K562 (cell line): Measurements from ENCODE around the gene ERCC1. TPM values are rescaled to one million over a fixed set of nuclear protein-coding genes. Genes with fewer than 3 reads are reported as not detected.

Source experiments
- ADNP ChIP-seq: fragments of 200-800 bp; sonication (Bioruptor generic); IDR thresholded peaks from 2 replicates; pipeline ENCODE4 v1.6.1; 2016; ENCODE audit warnings: missing genetic modification characterization, missing compliant biosample characterization
- DNMT1 ChIP-seq: fragments of 450-650 bp; IDR thresholded peaks from 2 replicates; pipeline ENCODE4 v1.6.1; 2016; ENCODE audit warnings: antibody characterized with exemption, mild to moderate bottlenecking
- EP300 ChIP-seq: IDR thresholded peaks from 2 replicates; pipeline ENCODE4 v1.6.1; 2012; ENCODE audit warnings: low read length, improper control_type of control experiment
- HDAC1 ChIP-seq, 2 experiments: fragments of 450-650 bp; IDR thresholded peaks; 2 replicates each; pipeline ENCODE4 v1.6.1; 2016 to 2017; ENCODE audit warnings: inconsistent platforms in 1 of 2, mild to moderate bottlenecking in 1 of 2, moderate library complexity in 1 of 2
- HES1 ChIP-seq: fragments of 450-650 bp; IDR thresholded peaks from 2 replicates; pipeline ENCODE4 v1.6.1; 2016; ENCODE audit warnings: low read depth, mild to moderate bottlenecking, moderate library complexity
- MIER1 ChIP-seq: fragments of 450-650 bp; IDR thresholded peaks from 2 replicates; pipeline ENCODE4 v1.6.1; 2016; ENCODE audit warnings: antibody characterized with exemption, mild to moderate bottlenecking, low read depth
- NFXL1 ChIP-seq: fragments of 450-650 bp; formaldehyde crosslinking; IDR thresholded peaks from 2 replicates; pipeline ENCODE4 v1.4.0; 2021; ENCODE audit warnings: mild to moderate bottlenecking
- PML ChIP-seq: IDR thresholded peaks from 2 replicates; pipeline ENCODE4 v1.6.1; 2012; ENCODE audit warnings: low read length, inconsistent platforms
- RBM25 ChIP-seq: fragments of 200-400 bp; formaldehyde crosslinking; IDR thresholded peaks from 2 replicates; pipeline ENCODE4 v1.6.1; 2018; ENCODE audit warnings: low read length, low read depth, moderate library complexity; ENCODE audit not compliant: severe bottlenecking
- SIRT6 ChIP-seq: IDR thresholded peaks from one replicate; pipeline ENCODE4 v1.6.1; 2012; ENCODE audit warnings: low read depth, mild to moderate bottlenecking, control low read depth, inconsistent platforms, low read length, moderate library complexity
- SMAD3 ChIP-seq: fragments of 450-650 bp; formaldehyde crosslinking; conservative IDR thresholded peaks from 2 replicates; pipeline ENCODE4 v1.4.0; 2020; ENCODE audit warnings: mild to moderate bottlenecking
- SMARCE1 ChIP-seq: fragments of 450-650 bp; IDR thresholded peaks from 2 replicates; pipeline ENCODE4 v1.7.1; 2016; ENCODE audit warnings: mild to moderate bottlenecking
- SRSF7 ChIP-seq: fragments of 200-400 bp; formaldehyde crosslinking; optimal IDR thresholded peaks from 2 replicates; pipeline ENCODE3; 2017; ENCODE audit warnings: mild to moderate bottlenecking, low read depth, low read length
- TAF15 ChIP-seq: fragments of 200-400 bp; formaldehyde crosslinking; IDR thresholded peaks from 2 replicates; pipeline ENCODE4 v1.6.1; 2017; ENCODE audit warnings: mild to moderate bottlenecking, low read depth, low read length, moderate library complexity
- TCF7L2 ChIP-seq: fragments of 150-350 bp; IDR thresholded peaks from 2 replicates; pipeline ENCODE4 v1.6.1; 2016; ENCODE audit warnings: low read depth, mild to moderate bottlenecking, low read length, moderate library complexity
- THAP7 ChIP-seq: fragments of 250-450 bp; sonication (Bioruptor Pico); IDR thresholded peaks from 2 replicates; pipeline ENCODE4 v1.5.0; 2021
- U2AF1 ChIP-seq: fragments of 200-400 bp; formaldehyde crosslinking; optimal IDR thresholded peaks from 2 replicates; pipeline ENCODE3; 2017; ENCODE audit warnings: mild to moderate bottlenecking, low read depth, low read length, moderate library complexity
- XRCC5 ChIP-seq: fragments of 200-400 bp; formaldehyde crosslinking; IDR thresholded peaks from 2 replicates; pipeline ENCODE4 v1.6.1; 2017; ENCODE audit warnings: low read depth, mild to moderate bottlenecking, low read length
- ZBED1 ChIP-seq: IDR thresholded peaks from 2 replicates; pipeline ENCODE4 v1.6.1; 2014
- ZMIZ1 ChIP-seq, 2 experiments: fragments of 150-350 bp in 1 of 2; IDR thresholded peaks; 2 replicates each; pipeline ENCODE4 v1.6.1; 2012 to 2016; ENCODE audit warnings: low read depth in 2 of 2, low read length in 2 of 2, mild to moderate bottlenecking in 1 of 2, moderate library complexity in 1 of 2
- ZNF124 ChIP-seq: sonication (generic); formaldehyde crosslinking; IDR thresholded peaks from 2 replicates; pipeline ENCODE4 v1.8.1; 2022; ENCODE audit warnings: missing genetic modification reagents
- ZNF212 ChIP-seq: fragments of 450-650 bp; formaldehyde crosslinking; IDR thresholded peaks from 2 replicates; pipeline ENCODE4 v1.4.0; 2020; ENCODE audit warnings: mild to moderate bottlenecking
- ZNF23 ChIP-seq: fragments of 250-450 bp; sonication (Bioruptor Pico); IDR thresholded peaks from 2 replicates; pipeline ENCODE4 v1.4.0; 2020; ENCODE audit warnings: mild to moderate bottlenecking
- polyA plus RNA-seq, 8 experiments: library from polyadenylated mRNA; depleted of rRNA in 4 of 8; stranded (reverse) in 5 of 8; unstranded in 3 of 8; fragments of >200 nt; fragmentation: Nextera tagmentation in 2 of 8; fragmentation: Illumina TruSeq in 1 of 8; extraction: Ambion mirVana in 2 of 8; extraction: Trizol in 1 of 8; gene quantifications; 2 replicates each; pipeline versions ENCODE4 v1.2.1 to v1.2.3, GENCODE V29; 2011 to 2014; ENCODE audit warnings: inconsistent platforms in 1 of 8, missing spikeins in 1 of 8
- total RNA-seq, 7 experiments: library from RNA; depleted of rRNA in 6 of 7; stranded (reverse); fragments of >200 nt in 6 of 7; fragmentation: Illumina TruSeq in 2 of 7; extraction: Trizol in 2 of 7; gene quantifications; 2 replicates each; pipeline versions ENCODE4 v1.2.1 to v1.2.3, GENCODE V29; 2011 to 2021; ENCODE audit warnings: low replicate concordance in 1 of 7
- TF ChIP-seq, protein P1 (sequence below): sonication (generic); formaldehyde crosslinking; IDR thresholded peaks from 2 replicates; pipeline ENCODE4 v1.8.0; 2022; ENCODE audit warnings: mild to moderate bottlenecking, missing genetic modification reagents, borderline replicate concordance

Gene ERCC1
- total and polyA plus RNA-seq, 9 of the 15 experiments (the other 6 are each of a cell fraction or from before 2014, with no cell fraction given) = 9.3 to 92.6 (median 60.0) TPM

DNA sequence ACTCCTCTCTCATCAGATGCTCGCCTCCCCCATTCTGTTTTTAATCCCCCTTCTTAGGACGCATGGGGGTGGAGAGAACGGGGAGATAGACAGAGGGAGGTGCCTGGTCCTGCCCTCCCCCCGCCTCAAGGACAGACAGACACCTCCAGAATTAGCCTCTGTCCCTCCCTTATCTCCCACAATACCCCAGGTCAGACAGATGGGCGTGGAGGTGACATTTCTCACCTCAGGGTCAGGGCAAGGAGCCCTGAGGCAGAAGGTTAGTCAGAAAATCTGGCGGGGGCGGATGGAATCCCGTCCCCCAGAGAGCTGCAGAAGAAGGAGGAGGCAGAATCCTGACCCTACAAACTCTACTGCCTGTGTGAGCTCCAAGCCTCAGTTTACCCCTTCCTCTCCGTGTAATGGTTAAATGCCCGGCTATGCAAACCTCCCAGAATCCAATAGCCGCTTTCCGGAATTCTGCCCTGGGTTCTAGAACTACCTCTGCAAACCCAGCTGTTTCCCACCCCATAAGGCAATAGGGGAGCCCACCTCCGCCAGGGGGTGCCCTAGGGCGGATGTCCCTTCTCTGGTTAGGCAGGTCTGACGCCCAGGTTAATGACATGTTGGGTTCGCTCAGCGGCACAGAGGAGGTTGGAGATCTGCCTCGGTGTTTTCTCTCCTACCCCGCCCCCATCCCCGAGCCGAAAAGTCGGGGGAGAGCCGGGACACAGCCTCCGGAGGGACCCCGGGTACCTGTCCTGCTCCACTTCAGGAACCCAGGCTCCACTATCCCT, 19.7 kb downstream of the ERCC1 start (continued):
- TF ChIP-seq MIER1 = no peak
- TF ChIP-seq SRSF7 = no peak
- no peak for TF ChIP-seq DNMT1
- no peak for TF ChIP-seq PML
- no peak for TF ChIP-seq EP300
- no peak for TF ChIP-seq TCF7L2
- TF ChIP-seq ZNF124 (CRISPR knock-in tag) = no peak
- TF ChIP-seq ZNF23 (CRISPR knock-in tag) = no peak
- 0 out of 2 replicates have a peak, but pooled peaks have one; percentile 18 for TF ChIP-seq SMARCE1
- no peak for TF ChIP-seq SMAD3 (CRISPR knock-in tag)
- no peak for TF ChIP-seq U2AF1
- TF ChIP-seq SIRT6 = no peak
- TF ChIP-seq RBM25 = no peak
- TF ChIP-seq, protein P1, sequence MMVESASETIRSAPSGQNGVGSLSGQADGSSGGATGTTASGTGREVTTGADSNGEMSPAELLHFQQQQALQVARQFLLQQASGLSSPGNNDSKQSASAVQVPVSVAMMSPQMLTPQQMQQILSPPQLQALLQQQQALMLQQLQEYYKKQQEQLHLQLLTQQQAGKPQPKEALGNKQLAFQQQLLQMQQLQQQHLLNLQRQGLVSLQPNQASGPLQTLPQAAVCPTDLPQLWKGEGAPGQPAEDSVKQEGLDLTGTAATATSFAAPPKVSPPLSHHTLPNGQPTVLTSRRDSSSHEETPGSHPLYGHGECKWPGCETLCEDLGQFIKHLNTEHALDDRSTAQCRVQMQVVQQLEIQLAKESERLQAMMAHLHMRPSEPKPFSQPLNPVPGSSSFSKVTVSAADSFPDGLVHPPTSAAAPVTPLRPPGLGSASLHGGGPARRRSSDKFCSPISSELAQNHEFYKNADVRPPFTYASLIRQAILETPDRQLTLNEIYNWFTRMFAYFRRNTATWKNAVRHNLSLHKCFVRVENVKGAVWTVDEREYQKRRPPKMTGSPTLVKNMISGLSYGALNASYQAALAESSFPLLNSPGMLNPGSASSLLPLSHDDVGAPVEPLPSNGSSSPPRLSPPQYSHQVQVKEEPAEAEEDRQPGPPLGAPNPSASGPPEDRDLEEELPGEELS (CRISPR knock-in tag) = no peak
- TF ChIP-seq THAP7 = no peak
- no peak for TF ChIP-seq ZBED1
- no peak for TF ChIP-seq XRCC5
- TF ChIP-seq TAF15 = no peak
- TF ChIP-seq HDAC1 (IDR thresholded peaks at IDR 0.05) = peak in 1 of 2 experiments; percentile 50; a peak in 1 of 4 replicates
- no peak for TF ChIP-seq ZNF212
- no peak for TF ChIP-seq ADNP (tag)
- no peak for TF ChIP-seq NFXL1 (CRISPR knock-in tag)
- no peak for TF ChIP-seq ZMIZ1 (IDR thresholded peaks at IDR 0.05; ENCODE audit: low read depth in 2 of 2, low read length in 2 of 2)
- no peak for TF ChIP-seq HES1
